ENCODE results near the gene TNNT3. TPM values are rescaled to one million over a fixed set of nuclear protein-coding genes. Genes with fewer than 3 reads are reported as not detected.

Gene TNNT3
- total RNA-seq, 1 experiment from 2014 or later = 0.88 TPM

GRCh38 chr11:1949302-1949701 lies 29.8 kb downstream of the TNNT3 start:
- Mint-ChIP-seq H3K9me3 (ENCODE audit: unreplicated experiment) (no peaks in the 10 kb centered on the region), H3K4me3 (ENCODE audit: unreplicated experiment) (no peak overlapping the region), H3K4me1 (ENCODE audit: low read depth, unreplicated experiment) (no peaks in the 10 kb centered on the region), H3K27ac (ENCODE audit: unreplicated experiment) (no peak overlapping the region), H3K36me3 (ENCODE audit: insufficient read depth, unreplicated experiment) (no peaks in the 10 kb centered on the region), H3K27me3 (ENCODE audit: insufficient read depth, unreplicated experiment) (no peaks in the 10 kb centered on the region)
- no peak overlapping the region for H3K4me3 ChIP-seq (ENCODE audit: low read depth, low read length)
- no peaks in the 10 kb centered on the region for H3K4me1 ChIP-seq
- CTCF ChIA-PET = interaction anchor here (0.7 to 3.5 kb wide), 6 partner anchors 66 to 354 kb away, joined by 3 to 27 read pairs (median 8); no protein-coding TSS in a partner anchor
- no peaks in the 10 kb centered on the region for H3K9me3 ChIP-seq
- no peak for DNase-seq
- no peaks in the 10 kb centered on the region for H3K27me3 ChIP-seq (replicated peaks; ENCODE audit: control insufficient read depth, insufficient read depth, low read length)
- POLR2A ChIA-PET = no interaction called here
- H3K36me3 ChIP-seq (ENCODE audit: control insufficient read depth, insufficient read depth, low read length) = no peaks in the 10 kb centered on the region
- BruUV-seq (replicated peaks) = no TSS peak
- TF ChIP-seq CTCF (IDR thresholded peaks at IDR 0.05; ENCODE audit: insufficient read depth in 1 of 2, low read depth in 1 of 2, low read length in 1 of 2, severe bottlenecking in 1 of 2, unreplicated experiment in 1 of 2) = no peak
- intact Hi-C loops (cut with micrococcal nuclease; ENCODE audit: unreplicated experiment) = no loop called here

- ChIA-PET CTCF (interaction anchor here (0.7 to 3.3 kb wide), 4 partner anchors 114 to 355 kb away, joined by 3 to 30 read pairs (median 6); no protein-coding TSS in a partner anchor), POLR2A (no interaction called here)
- no peaks in the 10 kb centered on the region for H3K27me3 ChIP-seq (replicated peaks; ENCODE audit: control insufficient read depth, insufficient read depth, low read length)
- intact Hi-C loops (cut with micrococcal nuclease; ENCODE audit: unreplicated experiment) = no loop called here
- Mint-ChIP-seq H3K4me1 (ENCODE audit: low read depth, unreplicated experiment) (no peaks in the 10 kb centered on the region), H3K4me3 (ENCODE audit: unreplicated experiment) (no peak overlapping the region), H3K27me3 (ENCODE audit: insufficient read depth, unreplicated experiment) (no peaks in the 10 kb centered on the region), H3K9me3 (ENCODE audit: unreplicated experiment) (no peaks in the 10 kb centered on the region), H3K27ac (ENCODE audit: unreplicated experiment) (no peak overlapping the region), H3K36me3 (ENCODE audit: insufficient read depth, unreplicated experiment) (no peaks in the 10 kb centered on the region)
- TF ChIP-seq CTCF (IDR thresholded peaks at IDR 0.05; ENCODE audit: insufficient read depth in 1 of 2, low read depth in 1 of 2, low read length in 1 of 2, severe bottlenecking in 1 of 2, unreplicated experiment in 1 of 2) = no peak
- no TSS peak for BruUV-seq (replicated peaks)
- no peak overlapping the region for H3K4me3 ChIP-seq (ENCODE audit: low read depth, low read length)
- no peaks in the 10 kb centered on the region for H3K4me1 ChIP-seq
- H3K9me3 ChIP-seq = no peaks in the 10 kb centered on the region
- H3K36me3 ChIP-seq (ENCODE audit: control insufficient read depth, insufficient read depth, low read length) = no peaks in the 10 kb centered on the region
- no peak for DNase-seq
Measured at GRCh38 chr11:1949922-1950321, 30.4 kb downstream of the TNNT3 start.

DNA sequence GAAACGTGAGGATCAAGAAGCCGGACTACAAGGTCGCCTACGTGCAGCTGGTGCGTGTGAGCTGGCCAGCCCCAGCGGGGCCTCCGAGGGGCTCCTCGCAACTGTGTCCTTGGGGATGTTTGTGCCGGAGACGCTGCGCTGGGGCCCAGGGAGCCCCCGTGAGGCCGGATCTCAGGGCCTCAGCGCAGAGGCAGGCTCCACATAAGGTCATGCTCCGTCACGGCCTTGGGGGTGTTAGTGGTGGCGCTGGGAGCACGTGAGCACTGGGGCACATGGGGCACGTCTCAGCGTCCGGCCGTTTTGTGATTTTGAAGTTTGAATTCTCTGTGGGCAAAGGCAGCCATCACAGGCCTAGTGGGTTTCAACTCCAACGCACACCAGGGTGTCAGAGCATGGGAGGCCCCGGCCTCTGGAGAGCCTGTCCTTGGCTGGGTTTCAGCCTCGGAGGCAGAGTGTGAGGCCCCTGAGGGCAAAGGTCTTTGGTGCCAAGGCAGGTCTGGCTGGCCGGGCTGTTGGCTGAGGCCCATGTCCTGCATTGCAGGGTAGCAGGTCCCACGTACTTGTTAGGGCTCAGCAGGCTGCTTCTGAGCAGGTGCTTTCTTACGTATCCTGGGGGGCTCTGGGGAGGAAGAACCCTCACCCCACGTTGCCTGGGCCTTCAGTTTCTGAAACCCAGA lies 33.4 kb downstream of the TNNT3 start:
- no peak for DNase-seq
- H3K4me3 Mint-ChIP-seq (ENCODE audit: unreplicated experiment) = no peak overlapping the region
- BruUV-seq (replicated peaks) = no TSS peak
- no peaks in the 10 kb centered on the region for H3K9me3 Mint-ChIP-seq (ENCODE audit: unreplicated experiment)
- H3K27ac Mint-ChIP-seq (ENCODE audit: unreplicated experiment) = no peak overlapping the region
- intact Hi-C loops (cut with micrococcal nuclease; ENCODE audit: unreplicated experiment) = no loop called here
- H3K4me1 Mint-ChIP-seq (ENCODE audit: low read depth, unreplicated experiment) = no peaks in the 10 kb centered on the region
- no peak overlapping the region for H3K4me3 ChIP-seq (ENCODE audit: low read depth, low read length)
- ChIA-PET CTCF (interaction anchor here (3.3 to 3.8 kb wide), 2 partner anchors 197 to 198 kb away, joined by 30 to 36 read pairs; no protein-coding TSS in a partner anchor), POLR2A (no interaction called here)
- TF ChIP-seq CTCF (IDR thresholded peaks at IDR 0.05; ENCODE audit: insufficient read depth in 1 of 2, low read depth in 1 of 2, low read length in 1 of 2, severe bottlenecking in 1 of 2, unreplicated experiment in 1 of 2) = no peak
- H3K36me3 Mint-ChIP-seq (ENCODE audit: insufficient read depth, unreplicated experiment) = no peaks in the 10 kb centered on the region
- H3K9me3 ChIP-seq = no peaks in the 10 kb centered on the region
- no peaks in the 10 kb centered on the region for H3K4me1 ChIP-seq
- H3K27me3 ChIP-seq (replicated peaks; ENCODE audit: control insufficient read depth, insufficient read depth, low read length) = no peaks in the 10 kb centered on the region
- no peaks in the 10 kb centered on the region for H3K27me3 Mint-ChIP-seq (ENCODE audit: insufficient read depth, unreplicated experiment)
- no peaks in the 10 kb centered on the region for H3K36me3 ChIP-seq (ENCODE audit: control insufficient read depth, insufficient read depth, low read length)

Data from Caco-2 (cell line).